Panc1 (cell line): ENCODE measurements around the gene TAMALIN. TPM values are rescaled to one million over a fixed set of nuclear protein-coding genes. Genes with fewer than 3 reads are reported as not detected.

ENCODE experiments used
- ATAC-seq: fragments of 200-7000 bp; cut with Tn5 transposase; 2 replicates; pipeline ENCODE4 v1.9.1; 2020; ENCODE audit warnings: mild to moderate bottlenecking, moderate library complexity
- BruUV-seq: library from RNA; stranded (reverse); fragments of 400-500 nt; replicated peaks from 2 replicates; lab custom pipeline; 2021; lab: Mats Ljungman, UMichigan
- CTCF ChIA-PET: fragments of 300-600 bp; sonication (Branson Sonifier 250); formaldehyde crosslinking; loops from one replicate; lab custom pipeline; 2022; ENCODE audit warnings: antibody characterized with exemption; lab: Charles Lee
- POLR2A ChIA-PET: fragments of 300-600 bp; sonication (Branson Sonifier 250); formaldehyde crosslinking; loops from one replicate; lab custom pipeline; 2022; ENCODE audit warnings: antibody characterized with exemption; lab: Charles Lee
- DNase-seq: peaks from one replicate; pipeline ENCODE4 v3.0.0-alpha.2; 2010; ENCODE audit warnings: low read depth, low spot score
- H3K27ac ChIP-seq: 2 replicates; pipeline ENCODE4 v1.5.1; 2011; ENCODE audit warnings: mild to moderate bottlenecking, low read length, inconsistent platforms
- H3K27me3 ChIP-seq: fragments of 200-500 bp; sonication (Bioruptor generic); 2 replicates; pipeline ENCODE4 v1.6.0; 2014; ENCODE audit warnings: low read length, inconsistent platforms; ENCODE audit not compliant: control insufficient read depth, insufficient read depth
- H3K36me3 ChIP-seq: fragments of 200-500 bp; sonication (Bioruptor generic); 2 replicates; pipeline ENCODE4 v1.5.1; 2014; ENCODE audit warnings: inconsistent platforms, mild to moderate bottlenecking, low read length, moderate library complexity; ENCODE audit not compliant: control insufficient read depth, insufficient read depth
- H3K4me1 ChIP-seq: 2 replicates; pipeline ENCODE4 v1.5.1; 2011; ENCODE audit warnings: inconsistent platforms, mild to moderate bottlenecking, low read length, moderate library complexity; ENCODE audit not compliant: control insufficient read depth, insufficient read depth
- H3K4me3 ChIP-seq, 2 experiments: 2 replicates each; pipeline ENCODE4 v1.5.1; 2011 to 2012; ENCODE audit warnings: low read depth in 2 of 2, low read length in 2 of 2, mild to moderate bottlenecking in 2 of 2, inconsistent platforms in 1 of 2, moderate library complexity in 1 of 2
- H3K9me3 ChIP-seq: fragments of 200-500 bp; sonication (Bioruptor generic); 2 replicates; pipeline ENCODE4 v1.5.1; 2014; ENCODE audit warnings: low read depth, mild to moderate bottlenecking, inconsistent platforms, low read length, moderate library complexity; ENCODE audit not compliant: control insufficient read depth, insufficient read depth
- CTCF ChIP-seq: fragments of 450-650 bp; IDR thresholded peaks from 2 replicates; pipeline ENCODE4 v1.5.1; 2017; ENCODE audit warnings: mild to moderate bottlenecking
- POLR2AphosphoS5 ChIP-seq: IDR thresholded peaks from 2 replicates; pipeline ENCODE4 v1.6.1; 2012; ENCODE audit warnings: mild to moderate bottlenecking, low read depth, low read length, moderate library complexity
- REST ChIP-seq, 2 experiments: IDR thresholded peaks; 2 replicates each; pipeline ENCODE4 v1.6.1; 2011 to 2012; ENCODE audit warnings: low read depth in 2 of 2, control low read depth in 1 of 2, low read length in 1 of 2, mild to moderate bottlenecking in 1 of 2, moderate library complexity in 1 of 2; ENCODE audit not compliant: insufficient read depth in 1 of 2
- SIN3A ChIP-seq: IDR thresholded peaks from 2 replicates; pipeline ENCODE4 v1.6.1; 2012; ENCODE audit warnings: low read depth, mild to moderate bottlenecking, low read length, moderate library complexity, borderline replicate concordance; ENCODE audit not compliant: insufficient read depth
- TCF7L2 ChIP-seq: IDR thresholded peaks from 2 replicates; pipeline ENCODE4 v1.6.1; 2011; ENCODE audit warnings: mild to moderate bottlenecking, low read depth, low read length, inconsistent platforms
- in situ Hi-C: cut with HindIII; loops from 2 replicates; pipeline ENCODE4 v1.10.0; 2016; ENCODE audit warnings: low sequenced_read_pairs, low pct_unique_long_range_greater_than_20kb
- intact Hi-C: fragments of 100-400 bp; cut with micrococcal nuclease; formaldehyde crosslinking; loops from one replicate; pipeline ENCODE4 v1.10.0; 2022; ENCODE audit not compliant: unreplicated experiment
- total RNA-seq: library from RNA; stranded (reverse); gene quantifications from one replicate; pipeline ENCODE4 v1.2.1, GENCODE V29; 2021; ENCODE audit not compliant: unreplicated experiment

Gene TAMALIN
- total RNA-seq, 1 experiment from 2014 or later = 0.82 TPM

GRCh38 chr12:52007158-52007921 lies 594 bp downstream of the TAMALIN start:
- no peaks in the 10 kb centered on the region for H3K4me1 ChIP-seq
- no peaks in the 10 kb centered on the region for H3K36me3 ChIP-seq
- peak overlapping the region; percentile 29 to 41 for H3K4me3 ChIP-seq
- peaks cover 4% of the 10 kb centered on the region; the same call in 1 of the 2 replicates for H3K27me3 ChIP-seq
- no peaks in the 10 kb centered on the region for H3K9me3 ChIP-seq
- ATAC-seq = no peak; the same call in 1 of the 2 replicates
- intact Hi-C loops (no loop called here), in situ Hi-C loops (no loop called here)
- DNase-seq = no peak
- no TSS peak for BruUV-seq
- CTCF ChIA-PET = no interaction called here
- H3K27ac ChIP-seq = no peak overlapping the region
- TF ChIP-seq TCF7L2 (no peak), SIN3A (no peak), CTCF (no peak), REST (IDR thresholded peaks at IDR 0.05; ENCODE audit: insufficient read depth in 1 of 2, low read depth in 2 of 2, low read length in 1 of 2) (no peak), POLR2AphosphoS5 (no peak)
- POLR2A ChIA-PET = interaction anchor here (0.6 kb wide), 1 partner anchor 16 kb away, joined by 15 read pairs; no protein-coding TSS in a partner anchor

DNA sequence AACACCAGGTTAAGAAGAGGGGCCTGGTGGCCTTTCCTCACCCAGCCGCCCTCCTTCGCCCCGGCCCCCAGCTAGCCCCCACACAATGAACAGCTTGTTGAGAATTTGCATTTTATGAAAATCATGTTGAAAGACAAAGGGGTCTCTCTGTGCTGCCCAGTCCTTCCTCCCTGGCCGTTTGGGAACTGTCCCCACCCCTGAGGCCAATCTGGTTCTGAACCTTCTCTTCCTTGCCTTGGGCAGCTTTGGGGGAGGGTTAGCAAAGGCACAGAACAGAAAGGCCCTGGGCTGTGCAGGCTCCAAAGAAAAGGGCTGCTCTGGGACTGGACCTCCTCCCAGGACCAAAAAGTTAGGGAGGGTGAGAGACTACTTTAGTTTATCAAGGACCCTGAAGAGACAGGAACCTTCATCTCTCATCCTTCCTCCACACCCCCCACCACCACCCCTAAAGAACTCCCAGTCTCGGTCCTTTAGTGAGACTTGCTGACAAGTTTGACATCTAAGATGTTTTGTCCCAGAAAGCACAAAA lies 1.3 kb downstream of the TAMALIN start:
- ChIA-PET CTCF (interaction anchor here (0.7 to 1.1 kb wide), 3 partner anchors 13 to 323 kb away, joined by 4 to 7 read pairs (median 4); no protein-coding TSS in a partner anchor), POLR2A (interaction anchor here (0.6 kb wide), 1 partner anchor 15 kb away, joined by 15 read pairs; no protein-coding TSS in a partner anchor)
- Histone ChIP-seq H3K4me3 (no peak overlapping the region), H3K36me3 (no peaks in the 10 kb centered on the region), H3K9me3 (no peaks in the 10 kb centered on the region), H3K27ac (no peak overlapping the region), H3K27me3 (peaks cover 4% of the 10 kb centered on the region; the same call in 1 of the 2 replicates), H3K4me1 (no peaks in the 10 kb centered on the region)
- in situ Hi-C loops = no loop called here
- intact Hi-C loops = no loop called here
- DNase-seq (no peak), ATAC-seq (no peak)
- TF ChIP-seq CTCF = no peak
- no peak for TF ChIP-seq SIN3A
- TF ChIP-seq POLR2AphosphoS5 = no peak
- no peak for TF ChIP-seq REST (IDR thresholded peaks at IDR 0.05; ENCODE audit: insufficient read depth in 1 of 2, low read depth in 2 of 2, low read length in 1 of 2)
- TF ChIP-seq TCF7L2 = no peak
- no TSS peak for BruUV-seq
